ENCODE measurements around the gene VTA1.

- no peak for TF ChIP-seq CTCF (conservative IDR thresholded peaks at IDR 0.05; ENCODE audit: low read depth, low read length)
- TF ChIP-seq POLR2A (IDR thresholded peaks at IDR 0.05; ENCODE audit: low read depth, low read length) = no peak
- TF ChIP-seq USF2 (IDR thresholded peaks at IDR 0.05; ENCODE audit: low read depth, low read length) = no peak
- TF ChIP-seq RAD21 (IDR thresholded peaks at IDR 0.05; ENCODE audit: low read length) = no peak
- no peak for TF ChIP-seq RCOR1 (IDR thresholded peaks at IDR 0.05; ENCODE audit: insufficient replicate concordance, low read length)
- no peak for TF ChIP-seq NFE2L2 (IDR thresholded peaks at IDR 0.05; ENCODE audit: low read depth, low read length)
These were observed 38.6 kb downstream of the VTA1 start for GRCh38 chr6:142185641-142186040.

Measured in IMR-90 (cell line).